Subcutaneous adipose tissue (tissue), 4 donors: ENCODE results near the gene ARID4B. TPM values are rescaled to one million over a fixed set of nuclear protein-coding genes. Genes with fewer than 3 reads are reported as not detected.

Source experiments
- total RNA-seq, 4 donors: library from RNA; depleted of rRNA; stranded (reverse); fragments of >200 nt; gene quantifications; one replicate each; pipeline ENCODE4 v1.1.0, GENCODE V29; 2016
- TF ChIP-seq, protein P1 (sequence below): fragments of 450-650 bp; IDR thresholded peaks from one replicate; pipeline ENCODE4 v1.5.1; 2016; ENCODE audit warnings: low read depth, mild to moderate bottlenecking, control low read depth, antibody characterized with exemption, moderate library complexity

Gene ARID4B
- total RNA-seq, 4 donors from 2014 or later: 41.1 to 53.5 (median 48.0) TPM

DNA sequence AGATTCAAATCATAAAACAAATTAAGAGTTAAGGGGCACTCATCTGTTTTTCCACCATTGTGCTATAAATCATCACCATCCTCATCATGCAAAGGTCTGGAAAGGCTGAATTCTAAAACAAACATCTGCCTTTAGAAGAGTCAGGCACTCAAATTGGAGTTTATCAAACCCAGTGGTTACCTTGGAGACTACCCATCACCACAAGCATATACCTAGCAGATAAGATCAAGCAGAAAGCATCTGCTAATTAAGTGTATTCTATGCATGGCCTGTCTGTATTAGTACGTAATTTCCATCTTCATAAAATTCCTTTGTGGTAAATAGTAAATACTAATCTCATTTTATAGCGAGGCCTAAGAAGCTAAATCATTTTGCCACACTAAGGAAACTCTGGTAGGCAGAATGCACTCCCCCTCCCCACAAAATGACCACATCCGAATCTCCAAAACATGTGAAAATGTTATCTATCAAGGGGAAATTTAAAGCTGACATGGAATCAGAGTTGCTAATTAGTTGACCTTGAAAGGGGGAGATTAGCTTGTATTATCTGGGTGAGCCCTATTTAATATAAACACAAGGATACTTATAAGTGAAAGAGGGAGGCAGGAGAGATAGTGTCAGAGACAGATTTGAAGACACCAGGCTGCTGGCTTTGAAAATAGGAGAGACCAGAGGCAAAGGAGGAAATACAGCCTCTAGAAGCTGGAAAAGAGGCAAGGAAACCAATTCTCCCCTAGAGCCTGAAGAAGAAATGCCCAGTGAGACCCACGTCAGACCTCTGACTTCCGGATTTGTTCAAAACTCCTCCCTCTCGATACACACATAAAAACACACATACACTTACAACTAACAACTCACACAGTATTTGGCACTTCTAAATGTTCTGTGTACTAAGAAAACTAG lies 23.2 kb downstream of the ARID4B start:
- TF ChIP-seq, protein P1, sequence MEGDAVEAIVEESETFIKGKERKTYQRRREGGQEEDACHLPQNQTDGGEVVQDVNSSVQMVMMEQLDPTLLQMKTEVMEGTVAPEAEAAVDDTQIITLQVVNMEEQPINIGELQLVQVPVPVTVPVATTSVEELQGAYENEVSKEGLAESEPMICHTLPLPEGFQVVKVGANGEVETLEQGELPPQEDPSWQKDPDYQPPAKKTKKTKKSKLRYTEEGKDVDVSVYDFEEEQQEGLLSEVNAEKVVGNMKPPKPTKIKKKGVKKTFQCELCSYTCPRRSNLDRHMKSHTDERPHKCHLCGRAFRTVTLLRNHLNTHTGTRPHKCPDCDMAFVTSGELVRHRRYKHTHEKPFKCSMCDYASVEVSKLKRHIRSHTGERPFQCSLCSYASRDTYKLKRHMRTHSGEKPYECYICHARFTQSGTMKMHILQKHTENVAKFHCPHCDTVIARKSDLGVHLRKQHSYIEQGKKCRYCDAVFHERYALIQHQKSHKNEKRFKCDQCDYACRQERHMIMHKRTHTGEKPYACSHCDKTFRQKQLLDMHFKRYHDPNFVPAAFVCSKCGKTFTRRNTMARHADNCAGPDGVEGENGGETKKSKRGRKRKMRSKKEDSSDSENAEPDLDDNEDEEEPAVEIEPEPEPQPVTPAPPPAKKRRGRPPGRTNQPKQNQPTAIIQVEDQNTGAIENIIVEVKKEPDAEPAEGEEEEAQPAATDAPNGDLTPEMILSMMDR: no peak

DNA sequence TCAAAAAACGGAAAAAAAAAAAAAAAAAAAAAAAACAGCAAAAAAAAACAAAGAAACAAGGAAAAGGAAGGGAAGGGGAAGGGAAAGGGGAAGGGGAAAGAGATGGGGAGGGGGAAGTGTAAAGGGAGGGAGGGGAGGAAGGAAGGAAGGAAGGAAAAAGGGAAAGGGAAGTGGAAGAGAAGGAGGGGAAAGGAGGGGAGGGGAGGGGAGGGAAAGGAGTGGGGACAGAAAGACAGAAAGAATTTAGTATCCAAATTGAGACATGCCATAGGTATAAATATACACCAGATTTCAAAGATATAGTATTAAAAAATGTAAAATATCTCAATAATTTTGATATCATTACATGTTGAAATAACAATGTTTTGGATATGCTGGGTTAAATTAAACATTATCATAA lies 25.8 kb downstream of the ARID4B start:
- TF ChIP-seq, protein P1: no peak

DNA sequence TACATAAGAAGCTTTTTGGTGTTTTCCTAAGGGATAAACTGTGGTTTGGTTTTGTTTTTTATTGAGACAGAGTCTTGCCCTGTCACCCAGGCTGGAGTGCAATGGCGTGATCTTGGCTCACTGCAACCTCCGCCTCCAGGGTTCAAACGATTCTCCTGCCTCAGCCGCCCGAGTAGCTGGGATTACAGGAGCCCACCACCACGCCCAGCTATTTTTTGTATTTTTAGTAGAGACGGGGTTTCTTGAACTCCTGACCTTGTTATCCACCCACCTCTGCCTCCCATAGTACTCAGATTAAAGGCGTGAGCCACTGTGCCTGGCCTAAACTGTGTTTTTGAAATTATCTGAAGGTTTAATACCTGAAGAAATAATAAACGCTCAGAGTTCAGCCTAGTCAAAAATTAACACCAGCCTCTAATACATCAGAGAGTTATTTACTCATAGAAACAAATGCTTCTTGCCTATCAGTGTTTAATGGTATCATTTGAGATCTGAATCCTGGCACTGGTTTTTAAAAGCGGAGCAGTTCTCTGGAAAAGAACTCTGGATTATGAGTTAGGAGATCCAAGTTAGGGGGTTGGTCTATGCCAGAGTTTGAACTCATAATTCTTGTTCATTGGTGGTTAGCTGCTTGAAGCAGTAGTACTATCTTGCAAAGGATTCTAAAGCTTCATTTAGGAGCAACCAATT lies 28.7 kb downstream of the ARID4B start:
- TF ChIP-seq, protein P1: no peak

DNA sequence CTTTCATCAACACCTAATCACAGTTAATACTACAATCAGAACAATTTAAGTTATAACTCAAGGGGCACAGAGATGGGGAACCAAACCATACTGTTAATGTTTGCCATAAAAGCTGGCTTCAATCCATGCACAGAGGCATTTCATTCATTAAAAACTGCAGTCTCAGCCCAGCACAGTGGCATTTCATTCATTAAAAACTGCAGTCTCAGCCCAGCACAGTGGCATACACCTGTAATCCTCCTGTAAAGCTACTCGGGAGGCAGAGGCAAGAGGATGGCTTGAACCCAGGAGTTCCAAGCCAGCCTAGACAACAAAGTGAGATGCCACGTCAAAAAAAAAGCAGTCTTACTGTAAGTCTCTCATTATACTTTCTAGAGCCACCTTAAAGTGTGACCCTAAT lies 29.2 kb downstream of the ARID4B start:
- TF ChIP-seq, protein P1: no peak

DNA sequence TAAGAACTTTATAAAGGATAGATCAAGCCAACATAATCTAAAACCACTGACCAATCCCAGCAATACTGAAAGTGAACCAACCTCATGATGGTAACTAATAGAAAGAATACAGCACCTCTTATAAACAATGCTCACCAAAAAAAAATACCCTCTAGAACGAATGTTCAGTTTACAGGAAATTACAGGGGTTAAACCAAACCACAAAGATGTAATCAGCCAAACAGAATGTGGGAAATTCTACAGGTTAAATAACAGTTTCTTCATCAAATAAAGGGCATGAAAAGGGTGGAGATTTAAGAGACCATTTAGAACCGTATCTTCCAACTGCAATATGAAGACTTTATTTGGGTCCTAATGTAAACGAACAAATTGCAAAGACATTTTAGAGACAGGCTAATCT lies 30.4 kb downstream of the ARID4B start:
- TF ChIP-seq, protein P1: no peak

DNA sequence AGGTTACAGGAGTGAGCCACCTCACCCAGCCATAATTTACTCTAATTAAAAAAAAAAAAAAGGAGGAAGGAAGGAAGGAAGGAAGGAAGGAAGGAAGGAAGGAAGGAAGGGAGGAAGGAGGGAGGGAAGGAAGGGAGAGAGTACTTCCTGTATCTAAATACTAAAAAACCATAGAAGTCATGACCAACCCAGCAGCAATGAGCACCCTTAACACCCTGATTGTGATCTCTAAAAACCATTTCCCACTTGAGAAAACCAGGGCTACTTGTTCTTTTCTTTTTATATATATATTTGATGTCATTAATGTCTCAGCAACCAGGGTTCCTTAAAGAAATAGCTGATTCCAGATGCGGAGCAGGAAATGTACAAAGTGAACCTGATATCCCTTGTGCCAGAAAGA lies 31.2 kb downstream of the ARID4B start:
- TF ChIP-seq, protein P1: no peak

DNA sequence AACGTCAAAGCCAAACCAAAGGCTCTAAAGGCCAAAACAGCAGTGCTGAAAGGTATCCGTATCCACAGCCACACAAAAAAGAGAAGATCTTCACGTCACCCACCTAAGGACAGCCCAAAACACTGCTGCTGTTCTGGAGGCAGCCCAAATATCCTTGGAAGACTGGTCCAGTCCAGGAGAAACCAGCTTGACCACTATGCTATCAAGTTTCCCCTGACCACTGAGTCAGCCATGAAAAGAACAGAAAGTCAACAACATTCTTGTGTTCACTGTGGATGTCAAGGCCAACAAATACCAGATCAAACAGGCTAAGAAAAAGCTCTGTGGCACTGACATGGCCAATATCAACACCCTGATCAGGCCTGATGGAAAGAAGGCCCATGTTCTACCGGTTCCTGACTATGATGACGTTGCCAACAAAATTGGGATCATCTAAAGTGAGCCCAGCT lies 32.1 kb downstream of the ARID4B start:
- TF ChIP-seq, protein P1: no peak
